SU-DHL-6 (cell line): ENCODE results near the gene CCNY.

Experiments
- H2AFZ ChIP-seq: fragments of 200-600 bp; sonication (generic); 2 replicates; pipeline ENCODE4 v1.6.1; 2014; ENCODE audit warnings: low read depth, mild to moderate bottlenecking, moderate library complexity, mixed read lengths, antibody characterized with exemption, low read length; ENCODE audit not compliant: severe bottlenecking
- H3F3A ChIP-seq: fragments of 200-600 bp; shearing (Covaris generic); 2 replicates; pipeline ENCODE4 v1.6.0; 2016; ENCODE audit warnings: antibody characterized with exemption, mild to moderate bottlenecking; ENCODE audit not compliant: insufficient read depth
- H3K27ac ChIP-seq: fragments of 200-600 bp; sonication (generic); 2 replicates; pipeline ENCODE4 v1.5.1; 2016; ENCODE audit warnings: low read depth, mild to moderate bottlenecking, low read length, moderate library complexity, mixed read lengths
- H3K27me3 ChIP-seq: fragments of 200-600 bp; sonication (generic), shearing (Covaris generic); 2 replicates; pipeline ENCODE4 v1.6.0; 2014; ENCODE audit warnings: mild to moderate bottlenecking, low read length
- H3K36me3 ChIP-seq: fragments of 200-600 bp; sonication (generic); 2 replicates; pipeline ENCODE4 v1.6.1; 2014; ENCODE audit warnings: mild to moderate bottlenecking, low read length, mixed read lengths
- H3K4me2 ChIP-seq: fragments of 300-600, 200-600 bp; shearing (Covaris generic), sonication (generic); 2 replicates; pipeline ENCODE4 v1.6.0; 2014; ENCODE audit warnings: low read length, low read depth, mild to moderate bottlenecking; ENCODE audit not compliant: poor library complexity, severe bottlenecking
- H3K4me3 ChIP-seq: fragments of 200-600 bp; sonication (generic); 2 replicates; pipeline ENCODE4 v1.5.1; 2014; ENCODE audit warnings: antibody characterized with exemption, low read length, mild to moderate bottlenecking, mixed read lengths; ENCODE audit not compliant: insufficient read depth, poor library complexity, severe bottlenecking
- H3K79me2 ChIP-seq: fragments of 200-600 bp; sonication (generic); 2 replicates; pipeline ENCODE4 v1.6.1; 2014; ENCODE audit warnings: mild to moderate bottlenecking, low read length, moderate library complexity; ENCODE audit not compliant: insufficient read depth
- H3K9ac ChIP-seq: fragments of 200-600 bp; sonication (generic); 2 replicates; pipeline ENCODE4 v1.7.0; 2014; ENCODE audit warnings: mild to moderate bottlenecking, low read length
- H3K9me2 ChIP-seq: fragments of 200-600 bp; sonication (generic); replicated peaks from 2 replicates; pipeline ENCODE4 v1.6.1; 2014; ENCODE audit warnings: low read length; ENCODE audit not compliant: insufficient read depth
- H3K9me3 ChIP-seq: fragments of 200-600 bp; sonication (generic); 2 replicates; pipeline ENCODE4 v1.6.1; 2014; ENCODE audit warnings: low read length, mixed read lengths; ENCODE audit not compliant: insufficient read depth
- H4K20me1 ChIP-seq: fragments of 200-600 bp; sonication (generic); 2 replicates; pipeline ENCODE4 v1.6.1; 2014; ENCODE audit warnings: low read depth, mild to moderate bottlenecking, antibody characterized with exemption, low read length, moderate library complexity, mixed read lengths
- CTCF ChIP-seq: fragments of 200-600 bp; sonication (generic); IDR thresholded peaks from one replicate; pipeline ENCODE4 v1.5.1; 2017; ENCODE audit warnings: antibody characterized with exemption, mild to moderate bottlenecking, low read length, moderate library complexity; ENCODE audit not compliant: insufficient read depth, poor library complexity, severe bottlenecking
- EZH2phosphoT487 ChIP-seq: fragments of 200-600 bp; sonication (generic), shearing (Covaris generic); conservative IDR thresholded peaks from 2 replicates; pipeline ENCODE4 v1.6.1; 2018; ENCODE audit warnings: mild to moderate bottlenecking, antibody characterized with exemption, low read length, moderate library complexity, mixed read lengths

CCNY gene

GRCh38 chr10:35600193-35600592 lies 263.9 kb downstream of the CCNY start:
- Histone ChIP-seq H3K36me3 (no peaks in the 10 kb centered on the region), H3K27ac (no peak overlapping the region), H3K79me2 (no peaks in the 10 kb centered on the region), H3K9ac (no peak overlapping the region), H3K4me2 (no peak overlapping the region), H3K9me2 (no peaks in the 10 kb centered on the region), H2AFZ (no peak overlapping the region), H3K9me3 (no peaks in the 10 kb centered on the region), H4K20me1 (no peaks in the 10 kb centered on the region), H3K27me3 (no peaks in the 10 kb centered on the region), H3K4me3 (no peak overlapping the region), H3F3A (no peaks in the 10 kb centered on the region)
- no peak for TF ChIP-seq EZH2phosphoT487
- TF ChIP-seq CTCF = no peak

GRCh38 chr10:35605191-35605590 lies 268.9 kb downstream of the CCNY start, which contains the start of gene GJD4:
TSS of gene GJD4 (plus strand) at chr10:35605341. CDS start at chr10:35605568, 227 bp downstream.
- Histone ChIP-seq H3K9me3 (no peaks in the 10 kb centered on the region), H3K4me2 (no peak within 1 kb of the TSS), H2AFZ (no peak within 1 kb of the TSS), H3K4me3 (no peak within 1 kb of the TSS), H3K9me2 (no peaks in the 10 kb centered on the region), H3K27ac (no peak within 1 kb of the TSS), H3F3A (no peaks in the 10 kb centered on the region), H3K36me3 (no peaks in the 10 kb centered on the region), H4K20me1 (no peaks in the 10 kb centered on the region), H3K79me2 (no peaks in the 10 kb centered on the region), H3K27me3 (no peaks in the 10 kb centered on the region), H3K9ac (no peak within 1 kb of the TSS)
- TF ChIP-seq CTCF = no peak
- no peak for TF ChIP-seq EZH2phosphoT487

- Histone ChIP-seq H3K9me2 (no peaks in the 10 kb centered on the region), H3F3A (no peaks in the 10 kb centered on the region), H3K36me3 (no peaks in the 10 kb centered on the region), H3K9ac (no peak overlapping the region), H3K9me3 (no peaks in the 10 kb centered on the region), H3K4me2 (no peak overlapping the region), H3K4me3 (no peak overlapping the region), H3K79me2 (no peaks in the 10 kb centered on the region), H4K20me1 (no peaks in the 10 kb centered on the region), H2AFZ (no peak overlapping the region), H3K27me3 (no peaks in the 10 kb centered on the region), H3K27ac (no peak overlapping the region)
- TF ChIP-seq EZH2phosphoT487 (no peak), CTCF (no peak)
These were observed 270.1 kb downstream of the CCNY start for GRCh38 chr10:35606430-35606829.
